ENCODE results near the gene ETV7.

ETV7 gene

DNA sequence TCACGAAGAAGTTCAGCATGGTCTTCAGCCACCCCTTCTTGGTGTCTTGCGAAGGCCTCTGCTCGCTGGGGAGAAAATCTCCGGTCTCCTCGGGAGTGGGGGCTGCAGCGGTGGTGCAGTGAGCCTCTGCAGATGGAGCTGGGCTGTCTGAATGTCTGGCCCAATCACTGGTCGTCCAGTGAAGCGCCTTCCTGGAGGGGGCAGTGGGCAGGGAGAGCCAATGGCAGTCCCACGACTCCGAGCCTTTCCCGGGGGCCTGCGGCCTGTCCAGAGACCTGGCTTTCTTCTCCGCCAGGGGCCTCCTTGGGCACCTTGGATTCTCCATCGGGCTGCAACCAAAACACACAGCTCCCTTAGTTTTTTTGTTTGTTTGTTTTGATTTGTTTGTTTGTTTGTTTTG lies 57.1 kb downstream of the ETV7 start:
- DNase-seq (ENCODE audit: low read depth), result no peak
- no peak overlapping the region for H3K4me3 ChIP-seq (ENCODE audit: low read depth, low read length)
- TF ChIP-seq, protein P1, sequence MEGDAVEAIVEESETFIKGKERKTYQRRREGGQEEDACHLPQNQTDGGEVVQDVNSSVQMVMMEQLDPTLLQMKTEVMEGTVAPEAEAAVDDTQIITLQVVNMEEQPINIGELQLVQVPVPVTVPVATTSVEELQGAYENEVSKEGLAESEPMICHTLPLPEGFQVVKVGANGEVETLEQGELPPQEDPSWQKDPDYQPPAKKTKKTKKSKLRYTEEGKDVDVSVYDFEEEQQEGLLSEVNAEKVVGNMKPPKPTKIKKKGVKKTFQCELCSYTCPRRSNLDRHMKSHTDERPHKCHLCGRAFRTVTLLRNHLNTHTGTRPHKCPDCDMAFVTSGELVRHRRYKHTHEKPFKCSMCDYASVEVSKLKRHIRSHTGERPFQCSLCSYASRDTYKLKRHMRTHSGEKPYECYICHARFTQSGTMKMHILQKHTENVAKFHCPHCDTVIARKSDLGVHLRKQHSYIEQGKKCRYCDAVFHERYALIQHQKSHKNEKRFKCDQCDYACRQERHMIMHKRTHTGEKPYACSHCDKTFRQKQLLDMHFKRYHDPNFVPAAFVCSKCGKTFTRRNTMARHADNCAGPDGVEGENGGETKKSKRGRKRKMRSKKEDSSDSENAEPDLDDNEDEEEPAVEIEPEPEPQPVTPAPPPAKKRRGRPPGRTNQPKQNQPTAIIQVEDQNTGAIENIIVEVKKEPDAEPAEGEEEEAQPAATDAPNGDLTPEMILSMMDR (IDR thresholded peaks at IDR 0.05; ENCODE audit: control insufficient read depth, extremely low read depth, insufficient read depth), result no peak

DNA sequence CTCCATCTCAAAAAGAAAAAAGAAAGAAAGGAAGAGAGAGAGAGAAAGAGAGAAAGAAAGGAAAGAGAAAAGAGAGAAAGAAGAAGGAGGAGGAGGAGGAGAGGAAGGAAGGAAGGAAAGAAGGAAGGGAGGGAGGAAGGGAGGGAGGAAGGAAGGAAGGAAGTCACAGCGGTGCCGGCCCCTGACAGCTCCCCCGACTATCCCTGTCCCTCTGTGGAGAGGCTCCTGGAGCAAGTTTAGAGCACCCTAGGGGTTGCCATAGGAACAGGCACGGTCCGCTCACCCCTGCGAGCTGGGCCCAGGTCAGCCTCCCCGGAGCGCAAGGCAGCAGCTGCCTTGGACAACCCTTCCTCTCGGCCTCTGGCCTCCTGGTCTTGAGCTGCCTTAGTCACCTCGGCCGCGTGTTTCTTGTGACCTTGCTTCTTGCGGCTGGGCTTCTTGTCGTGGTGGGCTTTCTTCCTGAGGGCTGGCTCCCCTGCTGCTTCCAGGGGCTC lies 57.6 kb downstream of the ETV7 start:
- TF ChIP-seq, protein P1 (IDR thresholded peaks at IDR 0.05; ENCODE audit: control insufficient read depth, extremely low read depth, insufficient read depth), result no peak
- H3K4me3 ChIP-seq (ENCODE audit: low read depth, low read length), result no peak overlapping the region
- no peak for DNase-seq (ENCODE audit: low read depth)

GRCh38 chr6:36328600-36328999 lies 58.9 kb downstream of the ETV7 start:
- H3K4me3 ChIP-seq (ENCODE audit: low read depth, low read length), result no peak overlapping the region
- TF ChIP-seq, protein P1 (IDR thresholded peaks at IDR 0.05; ENCODE audit: control insufficient read depth, extremely low read depth, insufficient read depth), result no peak
- no peak for DNase-seq (ENCODE audit: low read depth)

DNA sequence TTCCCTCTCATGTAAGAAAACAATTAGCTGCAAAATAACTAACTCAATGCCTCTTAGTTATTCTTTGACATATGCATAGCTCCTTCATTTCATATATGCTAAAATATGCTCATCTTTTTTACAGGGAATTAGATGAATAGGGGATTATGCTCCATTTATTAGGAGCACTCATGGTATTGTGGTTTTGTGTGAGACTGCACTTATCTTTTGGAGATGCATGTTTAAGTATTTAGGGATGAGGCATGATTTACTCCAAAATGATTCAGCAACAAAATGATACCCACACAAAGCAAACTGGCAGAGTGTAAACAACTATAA lies 59.6 kb downstream of the ETV7 start:
- no peak for DNase-seq (ENCODE audit: low read depth)
- no peak overlapping the region for H3K4me3 ChIP-seq (ENCODE audit: low read depth, low read length)
- TF ChIP-seq, protein P1 (IDR thresholded peaks at IDR 0.05; ENCODE audit: control insufficient read depth, extremely low read depth, insufficient read depth), result no peak

DNA sequence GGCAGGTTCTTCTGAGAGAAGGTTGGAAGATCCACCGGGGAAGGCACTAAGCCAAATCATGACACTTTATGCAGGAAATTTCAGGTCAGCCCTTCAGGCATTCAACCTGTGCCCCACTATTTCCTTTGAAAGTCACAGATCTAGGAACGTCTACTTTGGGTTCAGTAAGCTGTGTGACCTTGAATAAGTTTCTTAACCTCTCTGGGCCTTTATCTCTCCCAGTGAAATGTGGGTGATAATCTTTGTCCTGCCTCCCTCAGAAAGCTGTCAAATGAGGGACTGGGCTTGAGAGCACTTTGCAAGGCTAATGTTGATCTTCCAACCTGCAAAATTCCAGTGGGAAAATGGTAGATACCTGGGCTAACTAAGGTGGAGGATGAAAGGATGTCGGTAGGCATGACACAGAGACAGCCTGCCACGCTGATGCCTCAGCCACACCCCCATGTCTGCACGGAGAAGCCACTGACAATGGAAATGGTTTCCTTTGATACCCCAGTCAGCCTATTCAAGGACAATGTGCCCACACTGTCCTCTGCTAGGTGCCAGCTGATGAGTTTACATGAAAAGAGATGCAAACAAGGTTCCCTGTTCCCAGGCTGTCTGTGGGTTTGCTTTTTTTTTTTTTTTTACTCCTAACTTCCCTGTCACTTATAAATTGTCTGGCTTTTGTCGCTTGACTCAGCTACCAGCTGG lies 60.1 kb downstream of the ETV7 start:
- DNase-seq (ENCODE audit: low read depth), result no peak
- no peak overlapping the region for H3K4me3 ChIP-seq (ENCODE audit: low read depth, low read length)
- TF ChIP-seq, protein P1 (IDR thresholded peaks at IDR 0.05; ENCODE audit: control insufficient read depth, extremely low read depth, insufficient read depth), result no peak

GRCh38 chr6:36326356-36326995 lies 61.0 kb downstream of the ETV7 start:
- TF ChIP-seq, protein P1 (IDR thresholded peaks at IDR 0.05; ENCODE audit: control insufficient read depth, extremely low read depth, insufficient read depth), result no peak
- no peak for DNase-seq (ENCODE audit: low read depth)

More at GRCh38 chr6:36326356-36326995, 61.0 kb downstream of the ETV7 start:
- H3K4me3 ChIP-seq (ENCODE audit: low read depth, low read length), result no peak overlapping the region

All from LNCaP clone FGC (cell line).